Testis (tissue), 3 donors: ENCODE results near the gene CSRNP3. TPM values are rescaled to one million over a fixed set of nuclear protein-coding genes. Genes with fewer than 3 reads are reported as not detected.
"Not testable (repeated sequence)": the region's sequence is repeated elsewhere in the genome, so short reads cannot be mapped to it uniquely, and the experiment has no call there.

Experiments
- DNase-seq: peaks from one replicate; pipeline ENCODE4 v3.0.0-alpha.2; 2019
- H3K27ac ChIP-seq, 2 donors: fragments of 200-600 bp; sonication (generic); one replicate each; pipeline ENCODE4 v1.5.1; 2019
- H3K27me3 ChIP-seq: fragments of 200-600 bp; sonication (generic); one replicate; pipeline ENCODE4 v1.5.1; 2019
- H3K36me3 ChIP-seq: fragments of 200-600 bp; sonication (generic); one replicate; pipeline ENCODE4 v1.5.1; 2017; ENCODE audit warnings: low read depth; ENCODE audit errors: missing control alignments
- H3K4me1 ChIP-seq: fragments of 200-600 bp; sonication (generic); one replicate; pipeline ENCODE4 v1.5.1; 2019
- H3K4me3 ChIP-seq, 2 donors: fragments of 200-600 bp; sonication (generic); one replicate each; pipeline ENCODE4 v1.5.1; 2017 to 2019
- H3K9me3 ChIP-seq: fragments of 200-600 bp; sonication (generic); one replicate; pipeline ENCODE4 v1.5.1; 2017
- POLR2A ChIP-seq: fragments of 450-650 bp; IDR thresholded peaks from one replicate; pipeline ENCODE4 v1.6.1; 2017; ENCODE audit warnings: antibody characterized with exemption, mild to moderate bottlenecking, moderate library complexity
- WGBS, 2 donors: methylation state at CpG; one replicate each; pipeline ENCODE4 v1.1.5; 2018; 5-methylcytosine and 5-hydroxymethylcytosine counted together
- intact Hi-C: fragments of 100-400 bp; cut with DNase I; formaldehyde crosslinking; loops from one replicate; pipeline ENCODE4 v1.15.1; 2023; ENCODE audit warnings: low total_unique reads
- polyA plus RNA-seq: library from polyadenylated mRNA; stranded (reverse); fragments of 350-450 nt; fragmentation: Illumina TruSeq; extraction: RNeasy Lipid Tissue Mini Kit (QIAGEN cat#74804); gene quantifications from one replicate; pipeline ENCODE4 v1.2.3, GENCODE V29; 2014; ENCODE audit warnings: low read depth, low replicate concordance; ENCODE audit not compliant: insufficient read depth
- total RNA-seq, 2 donors: library from RNA; depleted of rRNA; stranded (reverse); fragments of >200 nt; gene quantifications; one replicate each; pipeline ENCODE4 v1.2.3, GENCODE V29; 2016
- TF ChIP-seq, protein P1 (sequence below), 3 experiments: fragments of 450-650 bp in 2 of 3; fragments of 200-600 bp in 1 of 3; sonication (generic) in 1 of 3; IDR thresholded peaks; one replicate each; pipeline ENCODE4 v1.5.1; 2016 to 2019; ENCODE audit warnings: antibody characterized with exemption in 3 of 3, mild to moderate bottlenecking in 2 of 3, moderate library complexity in 1 of 3

Gene CSRNP3
- total and polyA plus RNA-seq, 3 donors from 2014 or later: 3.0 to 6.1 (median 5.3) TPM

DNA sequence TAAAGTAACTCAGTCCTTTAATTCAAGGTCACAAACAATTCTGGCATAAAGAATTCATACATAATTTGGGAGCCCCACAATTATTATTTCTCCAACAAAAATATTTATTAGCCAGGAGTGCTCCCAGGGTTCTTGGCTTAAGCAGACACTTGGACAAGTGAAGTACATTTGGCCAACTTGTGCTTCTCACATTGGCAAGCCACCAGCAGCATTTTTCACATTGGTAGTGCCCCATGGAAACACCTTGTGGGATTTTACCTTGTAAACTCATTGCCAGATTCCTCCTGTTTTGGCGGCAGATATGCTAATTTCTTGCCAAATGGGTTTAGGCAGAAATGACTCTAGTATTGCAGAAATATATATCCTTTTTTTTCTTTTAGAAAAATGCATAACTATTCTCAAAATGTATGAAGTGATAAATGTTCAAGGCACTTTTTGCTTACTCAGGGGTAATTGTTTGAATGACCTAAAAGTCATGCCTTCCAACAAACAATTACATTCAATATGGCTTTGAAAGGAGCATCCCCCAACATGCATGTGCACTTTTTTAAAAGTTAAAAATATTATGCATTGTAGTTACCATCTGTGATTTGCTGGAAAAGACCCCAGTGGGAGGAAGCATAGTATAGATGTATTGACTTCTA lies 113.5 kb downstream of the CSRNP3 start:
- H3K9me3 ChIP-seq: no peaks in the 10 kb centered on the region
- H3K4me1 ChIP-seq: no peaks in the 10 kb centered on the region
- H3K4me3 ChIP-seq: no peak overlapping the region
- no peaks in the 10 kb centered on the region for H3K36me3 ChIP-seq
- no peak for DNase-seq
- no peaks in the 10 kb centered on the region for H3K27me3 ChIP-seq
- intact Hi-C loops: no loop called here
- 70 to 75% methylated on average over 1 of the region's 1 CpG for WGBS, 2 donors
- TF ChIP-seq POLR2A: no peak
- TF ChIP-seq, protein P1, sequence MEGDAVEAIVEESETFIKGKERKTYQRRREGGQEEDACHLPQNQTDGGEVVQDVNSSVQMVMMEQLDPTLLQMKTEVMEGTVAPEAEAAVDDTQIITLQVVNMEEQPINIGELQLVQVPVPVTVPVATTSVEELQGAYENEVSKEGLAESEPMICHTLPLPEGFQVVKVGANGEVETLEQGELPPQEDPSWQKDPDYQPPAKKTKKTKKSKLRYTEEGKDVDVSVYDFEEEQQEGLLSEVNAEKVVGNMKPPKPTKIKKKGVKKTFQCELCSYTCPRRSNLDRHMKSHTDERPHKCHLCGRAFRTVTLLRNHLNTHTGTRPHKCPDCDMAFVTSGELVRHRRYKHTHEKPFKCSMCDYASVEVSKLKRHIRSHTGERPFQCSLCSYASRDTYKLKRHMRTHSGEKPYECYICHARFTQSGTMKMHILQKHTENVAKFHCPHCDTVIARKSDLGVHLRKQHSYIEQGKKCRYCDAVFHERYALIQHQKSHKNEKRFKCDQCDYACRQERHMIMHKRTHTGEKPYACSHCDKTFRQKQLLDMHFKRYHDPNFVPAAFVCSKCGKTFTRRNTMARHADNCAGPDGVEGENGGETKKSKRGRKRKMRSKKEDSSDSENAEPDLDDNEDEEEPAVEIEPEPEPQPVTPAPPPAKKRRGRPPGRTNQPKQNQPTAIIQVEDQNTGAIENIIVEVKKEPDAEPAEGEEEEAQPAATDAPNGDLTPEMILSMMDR (IDR thresholded peaks at IDR 0.05): no peak
- no peak overlapping the region for H3K27ac ChIP-seq

DNA sequence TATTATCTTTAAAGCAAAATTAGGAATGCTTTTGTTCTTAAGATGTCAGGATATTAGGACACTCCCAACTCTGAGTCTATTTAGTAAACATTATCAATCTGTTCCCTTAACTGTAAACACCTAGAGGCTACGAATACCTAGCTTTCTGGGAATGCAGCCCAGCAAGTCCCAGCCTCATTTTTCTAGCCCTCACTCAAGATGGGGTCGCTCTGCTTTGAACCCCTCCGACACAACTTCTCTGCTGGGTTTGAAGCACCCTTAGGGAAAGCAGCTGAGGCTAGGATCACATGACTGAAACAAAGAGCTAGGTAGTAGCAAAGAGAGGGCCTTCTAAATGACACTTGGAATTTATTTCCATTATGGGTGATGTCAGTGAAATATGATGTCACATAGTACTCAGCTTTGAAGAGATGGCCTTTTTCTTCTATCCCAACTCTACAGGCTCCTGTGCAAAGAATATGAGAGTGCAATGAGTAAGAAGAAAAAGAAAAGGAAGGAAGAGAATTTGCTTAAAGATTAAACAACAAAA lies 114.7 kb downstream of the CSRNP3 start:
- Histone ChIP-seq H3K4me1 (no peaks in the 10 kb centered on the region), H3K36me3 (no peaks in the 10 kb centered on the region), H3K9me3 (no peaks in the 10 kb centered on the region), H3K4me3 (no peak overlapping the region), H3K27me3 (no peaks in the 10 kb centered on the region), H3K27ac (no peak overlapping the region)
- 88 to 94% methylated on average over 3 of the region's 3 CpGs for WGBS, 2 donors
- DNase-seq: no peak
- TF ChIP-seq, protein P1 (IDR thresholded peaks at IDR 0.05): no peak
- TF ChIP-seq POLR2A: no peak
- intact Hi-C loops: no loop called here

DNA sequence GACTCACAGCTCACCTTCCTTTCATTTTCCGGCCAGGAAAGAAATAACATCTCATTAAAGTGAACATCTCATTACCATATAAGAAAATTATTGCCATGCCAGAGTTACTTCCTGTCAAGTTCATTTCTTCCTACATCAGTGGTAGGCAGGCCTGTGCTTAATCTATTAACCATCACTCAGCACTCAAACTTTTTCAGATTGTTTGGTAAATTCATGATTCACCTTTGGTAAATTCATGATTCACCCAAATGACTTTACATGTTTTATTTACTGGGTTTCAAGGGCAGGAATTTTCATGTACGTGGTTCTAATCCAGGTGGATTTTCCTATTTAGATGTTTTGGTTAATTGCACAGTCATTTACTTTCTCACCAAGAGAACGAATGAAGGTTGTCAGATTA lies 116.5 kb downstream of the CSRNP3 start:
- no peaks in the 10 kb centered on the region for H3K27me3 ChIP-seq
- WGBS, 2 donors: 85 to 96% methylated on average over 3 of the region's 3 CpGs
- no peaks in the 10 kb centered on the region for H3K4me1 ChIP-seq
- H3K4me3 ChIP-seq: no peak overlapping the region
- H3K27ac ChIP-seq: no peak overlapping the region
- TF ChIP-seq, protein P1 (IDR thresholded peaks at IDR 0.05): no peak
- no peak for TF ChIP-seq POLR2A
- intact Hi-C loops: no loop called here
- no peaks in the 10 kb centered on the region for H3K36me3 ChIP-seq
- no peak for DNase-seq
- no peaks in the 10 kb centered on the region for H3K9me3 ChIP-seq

DNA sequence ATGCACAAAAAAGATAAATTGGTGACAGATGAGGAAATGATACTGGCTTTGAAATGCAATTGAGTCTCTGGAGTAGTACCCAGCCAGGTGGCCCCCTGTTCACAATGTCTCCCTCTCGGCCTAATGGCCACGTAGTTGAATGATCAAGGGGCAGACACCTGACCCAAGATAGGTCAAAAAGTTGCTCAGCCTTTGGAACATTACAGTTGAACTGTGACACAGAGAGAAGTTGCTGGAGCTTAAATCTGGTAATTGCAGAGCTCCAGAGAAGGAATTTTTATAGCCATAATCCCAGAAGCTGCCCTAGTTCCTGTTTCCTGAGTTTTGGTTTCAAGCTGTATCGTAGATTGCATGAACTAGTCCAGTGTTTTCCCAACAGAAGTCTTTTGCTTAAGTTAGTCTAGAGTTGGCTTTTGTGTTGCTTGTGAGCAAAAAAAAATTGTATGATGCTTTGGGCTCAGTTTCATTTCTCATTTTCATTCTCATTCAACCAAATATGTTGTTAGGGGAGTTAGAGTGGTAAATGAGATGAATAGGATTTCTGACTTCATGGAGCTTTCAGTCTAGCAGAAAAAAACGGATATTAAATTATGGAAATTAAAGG lies 117.9 kb downstream of the CSRNP3 start:
- Histone ChIP-seq H3K4me3 (no peak overlapping the region), H3K4me1 (no peaks in the 10 kb centered on the region), H3K27me3 (no peaks in the 10 kb centered on the region), H3K27ac (no peak overlapping the region), H3K36me3 (no peaks in the 10 kb centered on the region), H3K9me3 (no peaks in the 10 kb centered on the region)
- intact Hi-C loops: no loop called here
- no peak for DNase-seq
- 69 to 73% methylated on average over 4 of the region's 4 CpGs for WGBS, 2 donors
- no peak for TF ChIP-seq POLR2A
- TF ChIP-seq, protein P1 (IDR thresholded peaks at IDR 0.05): no peak

DNA sequence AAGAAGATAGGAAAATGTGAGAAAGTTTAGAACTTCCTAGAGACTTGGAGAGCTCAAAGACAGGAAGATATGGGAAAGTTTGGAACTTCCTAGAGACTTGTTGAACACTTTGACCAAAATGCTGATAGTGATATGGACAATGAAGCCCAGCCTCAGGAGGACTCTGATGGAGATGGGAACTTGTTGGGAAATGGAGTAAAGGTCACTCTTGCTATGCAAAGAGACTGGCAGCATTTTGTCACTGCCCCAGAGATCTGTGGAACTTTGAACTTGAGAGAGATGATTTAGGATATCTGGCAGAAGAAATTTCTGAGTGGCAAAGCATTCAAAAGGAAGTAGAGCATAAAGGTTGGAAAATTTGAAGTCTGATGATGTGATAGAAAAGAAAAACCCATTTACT lies 121.5 kb downstream of the CSRNP3 start:
- H3K4me1 ChIP-seq, intact Hi-C loops, H3K27ac ChIP-seq, H3K4me3 ChIP-seq, H3K9me3 ChIP-seq, H3K27me3 ChIP-seq, DNase-seq, H3K36me3 ChIP-seq: not testable (repeated sequence)
